Fibroblast of skin of left quadriceps (primary cell): ENCODE data around the gene MVP.
"Not testable (repeated sequence)": the region's sequence is repeated elsewhere in the genome, so short reads cannot be mapped to it uniquely, and the experiment has no call there.

ENCODE experiments used
- DNase-seq, 2 experiments: peaks; one replicate each; pipeline ENCODE4 v3.0.0-alpha.2; 2013; ENCODE audit warnings: low read depth in 2 of 2

Gene MVP

GRCh38 chr16:29871822-29872546, 51.7 kb downstream of the MVP start:
- DNase-seq, result no peak

GRCh38 chr16:29873319-29873718, 53.1 kb downstream of the MVP start:
- DNase-seq, result no peak

GRCh38 chr16:29875206-29875605, 54.9 kb downstream of the MVP start:
- no peak for DNase-seq

- DNase-seq, result no peak
These were observed 55.9 kb downstream of the MVP start for GRCh38 chr16:29876217-29876593.

GRCh38 chr16:29876594-29877249, 56.5 kb downstream of the MVP start:
- DNase-seq, result no peak

GRCh38 chr16:29877266-29877961, 57.2 kb downstream of the MVP start:
- no peak for DNase-seq

GRCh38 chr16:29878172-29878571, 57.9 kb downstream of the MVP start:
- DNase-seq, result no peak

DNA sequence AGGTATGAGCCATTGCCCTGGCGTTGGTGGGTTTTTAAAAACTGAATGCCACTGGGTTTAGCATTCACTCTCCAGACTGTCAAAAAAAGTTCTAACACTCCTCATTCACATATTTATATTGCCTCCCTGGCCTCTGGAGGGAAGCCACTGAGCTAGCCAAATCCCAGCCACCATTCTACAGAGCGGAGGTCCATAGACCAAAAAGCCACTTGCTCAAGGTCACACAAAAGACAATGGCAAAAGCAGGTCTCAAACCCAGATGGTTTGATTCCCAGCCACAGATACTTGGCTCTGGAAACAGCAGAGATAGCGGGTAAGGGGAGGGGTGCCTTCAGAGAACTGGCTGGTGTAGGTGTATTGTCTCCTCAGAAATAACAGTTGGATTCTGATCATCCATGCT, 60.8 kb downstream of the MVP start:
- no peak for DNase-seq

GRCh38 chr16:29883987-29884386, 63.7 kb downstream of the MVP start:
- DNase-seq, result no peak

GRCh38 chr16:29889372-29889771, 69.1 kb downstream of the MVP start:
- DNase-seq, result not testable (repeated sequence)

GRCh38 chr16:29891525-29892457, 71.5 kb downstream of the MVP start:
- DNase-seq, result no peak

DNA sequence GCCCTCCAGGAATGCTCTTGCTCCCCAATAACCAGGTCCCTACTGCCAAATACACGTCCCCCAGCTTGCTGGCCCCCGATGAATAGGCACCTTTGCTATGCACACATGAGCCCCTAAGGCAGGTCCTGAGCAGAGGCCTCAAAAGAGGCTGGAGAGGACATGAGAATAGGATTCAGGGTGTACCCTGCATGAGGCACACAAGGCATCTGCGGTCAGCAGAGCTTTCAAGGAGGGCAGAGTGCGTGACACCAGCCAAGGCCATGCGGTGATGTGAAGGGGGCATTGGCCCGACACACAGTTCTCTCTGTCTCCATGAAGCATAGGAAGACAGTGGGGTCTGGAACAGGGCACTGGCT, 72.2 kb downstream of the MVP start:
- no peak for DNase-seq

DNA sequence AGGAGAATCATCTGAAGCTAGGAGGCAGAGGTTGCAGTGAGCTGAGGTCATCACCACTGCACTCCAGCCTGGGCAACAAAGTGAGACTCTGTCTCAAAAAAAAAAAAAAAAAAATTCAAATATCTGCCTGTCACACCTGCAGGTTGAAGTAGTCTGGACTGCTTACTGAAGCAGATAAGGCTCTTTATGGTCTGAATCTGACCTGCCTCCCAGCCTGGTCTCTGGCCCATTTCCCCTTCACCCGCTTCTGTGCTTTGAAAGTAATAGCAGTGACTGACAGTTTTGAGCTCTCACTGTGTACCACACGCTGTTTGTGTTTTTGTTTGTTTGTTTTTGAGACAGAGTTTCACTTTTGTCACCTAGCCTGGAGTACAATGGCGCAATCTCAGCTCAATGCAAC, 73.3 kb downstream of the MVP start:
- DNase-seq, result no peak

GRCh38 chr16:29894352-29894751, 74.1 kb downstream of the MVP start:
- no peak for DNase-seq

GRCh38 chr16:29896841-29897240, 76.6 kb downstream of the MVP start:
- no peak for DNase-seq

GRCh38 chr16:29897333-29897732, 77.1 kb downstream of the MVP start:
- no peak for DNase-seq
